Activated effector memory CD4-positive, alpha-beta T cell treated with Interleukin-2 at 50 U/mL for 16 hours (primary cell): Measurements from ENCODE around the gene MT2A.

Experiments
- DNase-seq: peaks from one replicate; pipeline ENCODE4 v3.0.0-alpha.2; 2020

The MT2A gene

GRCh38 chr16:56600398-56600999 is 7.9 kb upstream of the MT2A start:
- DNase-seq = no peak

- no peak for DNase-seq
Measured at GRCh38 chr16:56601325-56601724, 7.1 kb upstream of the MT2A start.

DNA sequence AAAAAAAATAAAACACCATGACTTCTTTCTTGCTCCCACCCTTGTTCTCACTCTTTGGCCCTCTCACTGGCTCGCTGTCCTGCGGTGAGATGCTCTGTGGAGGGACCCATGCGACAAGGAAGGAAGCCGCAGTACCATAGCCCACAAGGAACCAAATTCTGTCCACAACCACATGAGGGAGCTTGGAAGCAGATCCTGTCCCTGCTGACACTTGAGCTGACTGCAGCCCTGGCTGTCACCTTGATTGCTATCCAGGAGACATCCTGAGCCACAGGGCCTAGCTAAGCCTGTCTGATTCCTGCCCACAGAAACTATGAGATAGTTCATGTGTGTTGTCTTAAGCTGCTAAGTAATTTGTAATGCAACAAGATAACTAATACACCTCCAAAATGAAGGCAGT is 4.8 kb upstream of the MT2A start:
- no peak for DNase-seq

DNA sequence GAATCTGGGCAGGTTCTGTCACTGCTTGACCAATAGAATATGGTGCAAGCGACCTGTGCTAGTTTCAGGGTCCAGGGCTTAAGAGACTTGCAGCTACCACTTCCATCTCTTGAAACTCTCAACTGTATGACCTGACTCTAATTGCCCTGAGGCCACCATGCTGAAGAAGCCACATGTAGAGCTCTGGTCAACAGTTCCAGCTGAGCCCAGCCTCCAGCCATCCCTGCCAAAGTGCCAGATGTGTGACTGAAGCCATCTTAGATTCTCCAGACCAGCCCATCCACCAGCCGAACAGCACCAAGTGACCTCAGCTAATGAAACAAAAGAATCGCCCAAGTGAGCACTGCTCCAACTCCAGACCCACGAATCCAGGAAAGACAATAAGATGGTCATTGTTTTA is 3.4 kb upstream of the MT2A start:
- no peak for DNase-seq

DNA sequence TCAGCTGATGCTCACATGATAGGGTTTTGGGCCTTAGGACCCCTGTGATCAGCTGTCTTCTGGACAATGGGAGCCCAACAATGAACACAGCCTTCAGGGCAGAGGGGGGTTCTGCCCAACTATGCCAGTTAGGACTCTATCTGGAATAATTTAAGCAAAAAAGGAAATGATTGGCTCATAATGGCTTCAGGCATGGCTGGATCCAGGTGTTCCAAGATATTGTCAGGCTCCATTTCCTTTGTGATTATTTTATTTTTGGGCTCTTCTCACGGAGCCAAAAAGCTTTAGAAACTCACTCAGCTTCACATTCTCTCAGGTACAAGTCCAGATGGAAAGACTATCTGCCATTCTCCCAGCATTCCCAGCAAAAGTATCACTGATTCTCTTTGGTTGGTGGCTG is 2.9 kb upstream of the MT2A start:
- DNase-seq = no peak

GRCh38 chr16:56606071-56606475 is 2.3 kb upstream of the MT2A start:
- no peak for DNase-seq

DNA sequence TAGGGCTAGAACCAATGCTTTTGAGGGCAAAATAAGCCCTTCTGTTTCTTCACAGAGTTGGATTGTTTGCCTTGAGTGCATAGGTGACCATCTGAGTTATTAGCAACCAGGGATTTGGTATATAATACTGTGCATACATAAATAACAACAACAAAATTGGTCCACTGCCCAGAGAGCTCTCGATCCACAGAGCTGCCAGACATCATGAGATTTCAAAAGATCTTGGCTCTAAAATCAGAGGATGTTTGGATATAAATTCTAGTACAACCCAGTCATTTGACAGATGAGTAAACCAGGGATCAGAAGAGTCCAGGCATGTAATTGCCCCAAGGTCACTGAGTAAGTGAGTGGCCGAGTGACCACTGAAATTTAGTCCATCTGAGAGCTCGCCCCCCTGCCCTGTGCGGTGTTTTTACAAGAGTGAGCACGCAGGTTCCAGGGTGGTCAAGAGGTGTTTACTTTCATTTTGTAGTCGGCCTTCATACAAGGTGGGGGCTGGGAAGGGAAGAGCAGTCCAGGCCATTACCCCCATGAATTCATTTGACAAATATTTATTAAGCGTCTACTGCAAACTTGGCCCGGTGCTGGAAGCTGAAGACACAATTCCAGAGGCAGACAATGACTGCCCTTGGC is 1.8 kb upstream of the MT2A start:
- DNase-seq = no peak

DNA sequence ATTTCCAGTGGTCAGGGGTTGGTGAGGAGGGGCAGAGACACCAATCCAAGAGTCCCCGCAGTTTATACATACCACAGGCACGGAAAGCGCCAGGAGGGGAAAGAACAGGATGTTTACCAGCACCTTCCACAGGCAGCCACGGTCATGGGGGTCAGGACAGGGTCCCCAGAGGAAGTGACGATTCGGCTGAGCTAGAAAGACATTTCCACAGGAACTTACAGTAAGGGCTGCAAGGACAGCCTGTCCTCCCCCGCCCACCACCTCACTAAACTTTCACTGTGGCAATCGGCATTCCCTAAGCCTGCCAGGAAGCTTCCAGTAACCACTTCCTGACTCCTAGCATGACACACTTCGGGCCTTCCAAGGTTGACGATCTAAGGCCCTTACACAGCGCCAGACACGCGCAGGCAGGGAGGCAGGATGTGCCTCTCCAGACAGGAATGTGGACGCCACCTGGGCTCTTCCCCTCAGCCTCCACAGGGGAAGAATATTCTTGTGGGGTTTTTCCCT is 1.2 kb upstream of the MT2A start:
- DNase-seq = no peak

- DNase-seq = no peak
Measured at GRCh38 chr16:56607675-56608042, 725 bp upstream of the MT2A start.

GRCh38 chr16:56608876-56609462 is 585 bp downstream of the MT2A start:
- no peak for DNase-seq

DNA sequence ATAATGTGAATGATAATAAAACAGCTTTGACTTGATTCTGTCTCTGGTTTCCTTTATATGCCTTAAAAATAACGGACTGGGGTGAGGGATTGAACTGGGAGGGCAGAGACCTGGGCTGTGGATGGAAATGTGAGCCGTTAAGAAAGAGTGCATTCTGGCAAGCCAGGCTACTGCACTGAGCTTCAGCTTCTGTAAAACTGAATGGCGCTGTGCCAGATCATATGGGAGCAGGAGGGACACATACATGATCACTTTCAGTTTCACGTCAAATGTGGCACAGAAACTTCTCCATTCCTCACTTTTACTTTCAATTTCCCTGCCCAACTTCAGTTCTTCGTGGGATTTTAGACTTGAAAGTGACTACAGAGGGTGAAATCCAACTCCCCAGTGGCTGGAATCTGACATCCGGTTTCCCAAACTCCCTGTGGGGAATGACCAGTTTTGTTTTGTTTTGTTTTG is 1.1 kb downstream of the MT2A start:
- DNase-seq = peak; percentile 44

- peak; percentile 48 for DNase-seq
Measured at GRCh38 chr16:56610017-56610608, 1.7 kb downstream of the MT2A start.

DNA sequence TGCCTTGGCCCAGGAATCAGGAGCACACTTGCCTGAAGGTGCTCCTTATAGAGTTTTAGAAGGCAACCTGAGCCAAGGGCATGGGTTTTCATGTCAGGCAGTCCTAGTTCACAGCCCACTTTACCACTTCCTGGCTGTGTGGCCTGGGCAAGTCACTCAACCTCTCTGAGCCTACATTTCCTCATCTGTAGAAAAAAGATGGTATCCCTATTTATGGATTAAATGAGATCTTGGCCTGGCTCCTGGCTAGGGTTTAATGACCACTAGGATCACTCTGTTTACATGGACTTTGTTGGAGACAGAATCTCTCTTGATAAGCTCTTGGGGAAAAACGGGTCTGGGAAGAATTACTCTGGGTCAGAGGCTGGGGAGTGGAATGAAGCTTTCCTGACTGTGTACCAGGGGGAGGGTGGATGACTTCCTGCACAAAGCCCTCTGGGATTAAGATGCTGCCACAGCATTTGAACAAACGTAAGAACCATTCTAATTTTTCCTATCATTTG is 2.3 kb downstream of the MT2A start:
- DNase-seq = no peak

GRCh38 chr16:56611281-56611833 is 3.0 kb downstream of the MT2A start:
- DNase-seq = no peak

DNA sequence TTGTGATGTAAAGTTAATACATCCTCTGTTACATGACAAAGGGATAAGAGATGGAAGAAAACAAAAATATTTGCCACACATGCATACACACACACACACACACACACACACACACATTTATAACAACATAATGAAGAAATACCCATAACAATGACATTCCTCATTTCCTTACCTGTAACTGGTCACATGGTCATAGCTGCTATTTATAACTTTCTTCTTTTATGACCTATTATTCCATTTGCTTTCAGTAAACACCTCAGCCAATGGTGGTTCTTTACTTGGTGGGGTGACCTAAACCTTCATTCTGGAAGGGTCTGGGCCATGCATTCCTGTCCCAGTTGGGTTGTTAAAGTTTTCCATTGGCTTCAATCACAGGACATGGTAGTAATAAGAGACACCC is 5.3 kb downstream of the MT2A start:
- DNase-seq = no peak

GRCh38 chr16:56614549-56614991 is 6.2 kb downstream of the MT2A start:
- no peak for DNase-seq

GRCh38 chr16:56615353-56615752 is 7.0 kb downstream of the MT2A start:
- no peak for DNase-seq

DNA sequence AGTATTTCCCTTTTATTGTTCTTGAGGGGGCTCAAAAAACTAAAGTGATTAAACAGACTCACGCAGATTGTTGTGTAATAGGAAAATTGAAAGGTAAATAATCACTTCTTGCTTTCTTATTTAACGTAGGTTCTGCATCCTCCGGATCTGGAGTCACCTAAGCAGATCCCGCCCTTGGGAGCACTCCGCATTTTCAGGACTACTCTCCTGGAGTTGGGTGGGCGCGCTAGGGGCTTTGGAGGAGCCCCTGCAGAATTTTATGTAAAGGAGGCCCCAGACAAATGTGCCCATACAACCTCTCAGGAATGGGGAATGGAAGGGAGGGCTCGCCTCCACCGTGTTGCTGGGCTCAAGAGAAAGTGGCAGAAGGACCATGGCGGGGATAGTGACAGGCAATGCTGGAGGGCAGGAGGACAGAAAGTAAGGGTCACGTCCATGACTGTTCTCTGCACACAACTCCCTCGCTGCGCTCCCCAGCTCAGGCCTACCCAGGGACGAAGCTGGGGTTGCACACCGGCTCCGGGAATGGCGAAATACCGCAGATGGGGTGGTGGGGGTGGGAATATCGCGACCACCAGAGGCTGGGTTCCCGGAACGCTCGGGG is 8.3 kb downstream of the MT2A start:
- DNase-seq = no peak

- DNase-seq = no peak
Measured at GRCh38 chr16:56617212-56618085, 9.1 kb downstream of the MT2A start.

DNA sequence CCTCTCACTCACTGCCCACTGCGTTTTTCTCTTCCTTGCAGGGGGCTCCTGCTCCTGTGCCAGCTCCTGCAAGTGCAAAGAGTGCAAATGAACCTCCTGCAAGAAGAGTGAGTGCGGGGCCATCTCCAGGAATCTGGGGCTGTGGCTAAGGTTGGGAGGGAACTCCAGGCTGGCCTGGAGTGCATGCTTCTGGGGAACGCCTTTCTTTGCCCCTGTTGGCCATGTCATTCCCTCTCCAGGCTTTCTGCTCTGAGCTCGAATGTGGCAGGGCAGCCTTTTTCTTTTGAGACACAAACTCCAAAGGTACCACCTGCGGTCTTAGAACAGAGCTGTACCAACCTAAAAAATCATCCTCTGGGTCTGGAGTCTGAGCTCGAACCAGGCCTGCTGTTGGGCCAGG is 9.8 kb downstream of the MT2A start:
- no peak for DNase-seq

DNA sequence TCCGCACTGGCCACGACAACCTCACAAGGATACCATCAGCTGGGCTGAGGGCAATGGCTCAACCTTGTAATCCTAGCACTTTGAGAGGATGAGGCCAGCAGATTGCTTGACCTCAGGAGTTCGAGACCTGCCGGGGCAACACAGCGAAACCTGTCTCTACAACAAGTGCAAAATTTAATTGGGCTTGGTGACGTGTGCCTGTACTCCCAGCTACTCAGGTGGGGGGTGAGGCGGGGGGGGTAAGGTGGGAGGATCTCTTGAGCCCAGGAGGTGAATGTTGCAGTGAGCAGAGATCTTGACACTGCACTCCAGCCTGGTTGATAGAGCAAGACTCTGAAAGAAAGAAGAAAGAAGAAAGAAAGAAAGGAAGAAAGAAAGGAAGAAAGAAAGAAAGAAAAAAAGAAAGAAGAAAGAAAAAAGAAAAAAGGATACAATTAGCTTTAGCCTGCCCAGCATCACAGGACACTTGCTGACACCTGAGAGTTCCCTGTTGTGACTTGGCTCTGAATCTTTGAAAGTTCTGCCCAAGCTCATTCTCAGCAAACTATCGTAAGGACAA is 12.0 kb downstream of the MT2A start:
- no peak for DNase-seq
